ENCODE data around the gene TAF1A.

- no peak for TF ChIP-seq POLR2A (IDR thresholded peaks at IDR 0.05)
- no peak for TF ChIP-seq CTCF (IDR thresholded peaks at IDR 0.05)
These were observed 58.9 kb downstream of the TAF1A start for GRCh38 chr1:222530852-222531251.

Data from Peyer's patch (tissue), 4 donors.